Naive B cell (primary cell): ENCODE measurements around the gene MRGPRF. TPM values are rescaled to one million over a fixed set of nuclear protein-coding genes. Genes with fewer than 3 reads are reported as not detected.

Experiments
- ATAC-seq, 2 donors: fragments of 150-1000 bp; cut with Tn5 transposase; 2 replicates each; pipeline ENCODE4 v1.10.0; 2021; ENCODE audit warnings: low read depth in 2 of 2, mild to moderate bottlenecking in 2 of 2, moderate library complexity in 2 of 2
- DNase-seq: peaks from one replicate; pipeline ENCODE4 v3.0.0; 2022
- H3K27ac Mint-ChIP-seq, 6 donors: one replicate each; pipeline ENCODE4 v1.8.0; 2020 to 2022; ENCODE audit warnings: mild to moderate bottlenecking in 6 of 6, mixed read lengths in 6 of 6, moderate library complexity in 5 of 6, inconsistent platforms in 2 of 6
- H3K27me3 Mint-ChIP-seq, 3 donors: one replicate each; pipeline ENCODE4 v1.8.0; 2021 to 2022; ENCODE audit warnings: mixed read lengths in 3 of 3, mild to moderate bottlenecking in 1 of 3
- H3K36me3 Mint-ChIP-seq, 2 donors: one replicate each; pipeline ENCODE4 v1.8.0; 2020 to 2022; ENCODE audit warnings: mixed read lengths in 2 of 2, inconsistent platforms in 1 of 2, mild to moderate bottlenecking in 1 of 2
- H3K4me1 Mint-ChIP-seq, 3 donors: one replicate each; pipeline ENCODE4 v1.8.0; 2020 to 2022; ENCODE audit warnings: mixed read lengths in 3 of 3, inconsistent platforms in 1 of 3, mild to moderate bottlenecking in 1 of 3, moderate library complexity in 1 of 3
- H3K4me3 Mint-ChIP-seq, 8 donors: one replicate each; pipeline ENCODE4 v1.8.0; 2020 to 2022; ENCODE audit warnings: mild to moderate bottlenecking in 8 of 8, mixed read lengths in 8 of 8, moderate library complexity in 8 of 8, inconsistent platforms in 2 of 8
- H3K9me3 Mint-ChIP-seq, 7 donors: one replicate each; pipeline ENCODE4 v1.8.0; 2020 to 2022; ENCODE audit warnings: mixed read lengths in 7 of 7, mild to moderate bottlenecking in 5 of 7, inconsistent platforms in 2 of 7, moderate library complexity in 1 of 7
- polyA plus RNA-seq, 6 donors: library from polyadenylated mRNA; unstranded; fragments of 300-500 nt; fragmentation: Illumina TruSeq; gene quantifications; one replicate each; pipeline ENCODE4 v1.2.3, GENCODE V29; 2021; ENCODE audit warnings: low read depth in 6 of 6

The MRGPRF gene
- polyA plus RNA-seq, 6 donors from 2014 or later = not detected

GRCh38 chr11:69009441-69010211 is 3.4 kb downstream of the MRGPRF start:
- Mint-ChIP-seq H3K9me3 (no peaks in the 10 kb centered on the region), H3K4me3 (no peak overlapping the region), H3K36me3 (no peaks in the 10 kb centered on the region), H3K27ac (no peak overlapping the region), H3K4me1 (peaks cover 0 to 4% (median 0%) of the 10 kb centered on the region in 3 donors), H3K27me3 (peaks cover 28 to 76% (median 52%) of the 10 kb centered on the region in 3 donors)
- ATAC-seq (no peak), DNase-seq (no peak)

DNA sequence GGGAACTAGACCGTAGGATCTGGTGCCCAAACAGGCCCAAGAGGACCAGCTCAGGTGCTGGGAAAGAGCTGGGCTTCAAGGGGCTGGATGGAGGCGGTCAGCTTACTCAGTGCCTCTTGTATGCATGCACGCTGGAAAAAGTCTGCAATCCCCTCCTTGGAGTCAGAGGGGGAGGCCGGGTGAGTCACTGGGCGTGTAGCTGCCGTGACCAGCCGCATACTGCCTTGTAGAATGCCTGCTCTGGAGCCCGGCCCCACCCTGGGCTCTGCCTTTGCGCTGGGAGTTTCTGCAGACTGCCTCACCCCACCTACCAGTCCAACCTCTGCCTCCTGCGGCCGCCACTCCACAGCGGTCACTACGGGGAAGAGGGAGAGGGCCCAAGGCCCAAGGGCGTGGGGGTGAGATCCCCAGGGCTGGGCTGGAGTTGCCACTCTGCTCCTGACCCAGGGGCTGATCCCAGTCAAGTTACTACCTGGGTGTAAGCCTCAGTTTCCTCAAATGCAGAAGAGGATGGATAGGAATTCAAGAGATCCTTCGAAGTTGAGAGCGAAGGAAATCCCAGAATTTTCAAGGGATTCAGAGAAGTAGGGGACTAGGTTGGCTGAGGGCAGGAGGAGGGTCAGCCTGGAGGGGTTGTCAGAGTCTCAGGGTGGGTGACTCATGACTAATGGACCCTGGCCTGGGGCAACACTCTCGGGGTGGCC is 4.2 kb downstream of the MRGPRF start:
- no peak overlapping the region for H3K4me3 Mint-ChIP-seq
- H3K27ac Mint-ChIP-seq = no peak overlapping the region
- H3K9me3 Mint-ChIP-seq = no peaks in the 10 kb centered on the region
- ATAC-seq (no peak), DNase-seq (no peak)
- no peaks in the 10 kb centered on the region for H3K36me3 Mint-ChIP-seq
- H3K4me1 Mint-ChIP-seq = peaks cover 0 to 4% (median 0%) of the 10 kb centered on the region in 3 donors
- peaks cover 28 to 71% (median 55%) of the 10 kb centered on the region in 3 donors for H3K27me3 Mint-ChIP-seq

DNA sequence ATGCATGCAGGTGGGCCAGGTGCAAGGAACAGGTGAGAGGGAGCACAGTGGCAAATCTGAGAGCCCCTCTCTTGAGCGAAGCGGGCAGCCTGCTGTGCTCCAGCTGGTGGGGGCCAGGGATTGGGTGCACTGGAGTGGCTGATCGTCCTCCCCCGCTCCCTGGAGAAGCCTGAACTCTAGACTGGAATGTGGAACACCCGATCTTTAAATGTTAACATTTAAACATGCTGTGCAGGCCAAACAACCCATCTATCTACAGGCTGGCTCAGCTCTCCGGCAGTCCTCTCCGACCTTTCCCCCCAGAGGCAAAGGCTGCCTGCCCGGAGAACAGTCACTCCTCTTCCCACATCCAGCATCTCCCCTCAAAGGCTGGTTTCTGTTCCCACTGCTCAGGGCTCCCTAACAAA is 5.1 kb downstream of the MRGPRF start:
- DNase-seq (no peak), ATAC-seq (no peak)
- Mint-ChIP-seq H3K9me3 (no peaks in the 10 kb centered on the region), H3K4me1 (peaks cover 0 to 4% (median 0%) of the 10 kb centered on the region in 3 donors), H3K27me3 (peaks cover 28 to 72% (median 64%) of the 10 kb centered on the region in 3 donors), H3K4me3 (no peak overlapping the region), H3K27ac (no peak overlapping the region), H3K36me3 (no peaks in the 10 kb centered on the region)

- DNase-seq (no peak), ATAC-seq (no peak)
- H3K27ac Mint-ChIP-seq = no peak overlapping the region
- H3K4me3 Mint-ChIP-seq = no peak overlapping the region
- H3K36me3 Mint-ChIP-seq = no peaks in the 10 kb centered on the region
- peaks cover 25 to 72% (median 58%) of the 10 kb centered on the region in 3 donors for H3K27me3 Mint-ChIP-seq
- H3K9me3 Mint-ChIP-seq = no peaks in the 10 kb centered on the region
- H3K4me1 Mint-ChIP-seq = peaks cover 0 to 4% (median 0%) of the 10 kb centered on the region in 3 donors
Observed at GRCh38 chr11:69006816-69007215, 6.2 kb downstream of the MRGPRF start.

DNA sequence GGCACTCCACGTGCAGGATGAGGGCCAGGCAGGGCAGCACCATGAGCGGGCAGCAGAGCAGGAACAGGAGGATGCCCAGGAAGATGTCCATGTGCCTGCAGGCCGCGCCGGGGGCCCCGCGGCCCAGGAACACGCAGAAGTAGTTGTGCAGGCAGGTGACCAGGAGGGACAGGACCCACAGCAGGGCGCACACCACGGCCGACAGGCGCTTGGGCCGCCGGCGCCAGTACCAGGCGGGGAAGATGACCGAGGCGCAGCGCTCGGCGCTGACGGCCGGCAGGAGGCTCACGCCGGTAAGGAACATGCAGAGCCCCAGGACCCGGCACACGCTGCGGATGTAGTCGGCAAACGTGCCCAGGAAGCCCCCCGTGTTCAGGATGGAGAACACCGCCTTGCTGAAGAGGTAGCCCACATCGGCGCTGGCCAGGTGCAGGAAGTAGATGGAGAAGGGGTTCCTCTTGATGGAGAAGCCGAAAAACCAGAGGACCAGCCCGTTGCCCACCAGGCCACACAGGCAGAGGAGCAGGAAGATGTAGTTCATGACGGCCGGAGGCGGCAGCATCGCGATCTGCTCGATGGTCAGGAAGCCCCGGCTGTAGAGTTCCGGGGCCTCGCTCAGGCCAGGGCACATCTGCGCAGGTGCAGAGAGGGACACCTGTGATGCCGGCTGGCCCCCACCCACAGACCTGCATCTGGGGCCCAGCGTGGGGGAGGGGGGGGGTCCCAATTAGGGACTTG is 7.2 kb downstream of the MRGPRF start:
- Mint-ChIP-seq H3K9me3 (no peaks in the 10 kb centered on the region), H3K27me3 (peaks cover 20 to 66% (median 51%) of the 10 kb centered on the region in 3 donors), H3K4me3 (peak overlapping the region in 2 of 8 donors; percentile 15 to 78), H3K4me1 (no peaks in the 10 kb centered on the region), H3K36me3 (no peaks in the 10 kb centered on the region), H3K27ac (no peak overlapping the region)
- ATAC-seq = no peak
- no peak for DNase-seq

GRCh38 chr11:69005183-69005630 is 7.8 kb downstream of the MRGPRF start:
- no peaks in the 10 kb centered on the region for H3K9me3 Mint-ChIP-seq
- no peak for ATAC-seq
- H3K4me3 Mint-ChIP-seq = no peak overlapping the region

GRCh38 chr11:69004411-69005182 is 8.4 kb downstream of the MRGPRF start:
- H3K36me3 Mint-ChIP-seq = no peaks in the 10 kb centered on the region
- peaks cover 20 to 63% (median 43%) of the 10 kb centered on the region in 3 donors for H3K27me3 Mint-ChIP-seq
- H3K4me1 Mint-ChIP-seq = no peaks in the 10 kb centered on the region
- H3K9me3 Mint-ChIP-seq = no peaks in the 10 kb centered on the region
- ATAC-seq (no peak), DNase-seq (no peak)
- no peak overlapping the region for H3K4me3 Mint-ChIP-seq
- H3K27ac Mint-ChIP-seq = no peak overlapping the region

More at GRCh38 chr11:69005183-69005630, 7.8 kb downstream of the MRGPRF start:
- no peaks in the 10 kb centered on the region for H3K36me3 Mint-ChIP-seq
- peak overlapping the region in 1 of 6 donors; percentile 14 for H3K27ac Mint-ChIP-seq
- H3K4me1 Mint-ChIP-seq = no peaks in the 10 kb centered on the region
- no peak for DNase-seq
- peaks cover 20 to 63% (median 48%) of the 10 kb centered on the region in 3 donors for H3K27me3 Mint-ChIP-seq

GRCh38 chr11:69003866-69004367 is 9.1 kb downstream of the MRGPRF start:
- ATAC-seq = no peak
- Mint-ChIP-seq H3K27me3 (peaks cover 20 to 65% (median 43%) of the 10 kb centered on the region in 3 donors), H3K36me3 (no peaks in the 10 kb centered on the region), H3K4me3 (no peak overlapping the region), H3K27ac (peak overlapping the region in 1 of 6 donors; percentile 81), H3K9me3 (no peaks in the 10 kb centered on the region), H3K4me1 (no peaks in the 10 kb centered on the region)
- no peak for DNase-seq

DNA sequence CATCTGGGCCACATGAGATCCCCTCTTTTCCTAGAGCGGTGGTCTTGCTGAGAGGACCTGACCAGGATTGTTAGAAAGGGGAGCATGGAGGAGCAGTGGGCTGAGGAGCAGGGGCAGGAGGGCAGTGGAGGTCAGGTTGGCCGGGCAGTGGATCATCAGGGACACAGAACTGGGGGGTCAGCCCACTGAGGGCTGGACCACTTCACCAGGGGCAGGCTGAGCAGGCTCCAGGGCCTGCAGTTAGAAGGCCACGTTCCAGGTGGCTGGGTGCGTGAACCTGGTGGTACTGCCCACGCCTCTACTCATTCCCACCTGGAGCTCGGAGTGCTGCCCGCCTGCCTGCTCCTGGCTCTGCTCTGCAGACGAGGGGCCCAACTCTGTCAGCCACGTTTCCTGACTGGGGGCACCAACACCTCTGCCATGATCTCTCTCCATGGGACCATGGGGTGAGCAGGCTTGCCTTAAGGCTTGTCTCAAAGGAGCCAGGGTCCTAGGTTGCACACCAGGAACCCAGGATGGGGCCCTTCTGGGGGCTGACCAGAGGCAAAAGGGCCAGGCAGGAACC is 9.7 kb downstream of the MRGPRF start:
- ATAC-seq (no peak), DNase-seq (no peak)
- H3K4me1 Mint-ChIP-seq = no peaks in the 10 kb centered on the region
- no peaks in the 10 kb centered on the region for H3K9me3 Mint-ChIP-seq
- H3K4me3 Mint-ChIP-seq = no peak overlapping the region
- H3K36me3 Mint-ChIP-seq = no peaks in the 10 kb centered on the region
- H3K27me3 Mint-ChIP-seq = peaks cover 20 to 65% (median 43%) of the 10 kb centered on the region in 3 donors
- H3K27ac Mint-ChIP-seq = no peak overlapping the region

GRCh38 chr11:69002570-69003231 is 10.3 kb downstream of the MRGPRF start:
- Mint-ChIP-seq H3K4me1 (no peaks in the 10 kb centered on the region), H3K27ac (no peak overlapping the region), H3K27me3 (peaks cover 22 to 63% (median 43%) of the 10 kb centered on the region in 3 donors), H3K9me3 (no peaks in the 10 kb centered on the region), H3K36me3 (no peaks in the 10 kb centered on the region), H3K4me3 (no peak overlapping the region)
- ATAC-seq (no peak), DNase-seq (no peak)

DNA sequence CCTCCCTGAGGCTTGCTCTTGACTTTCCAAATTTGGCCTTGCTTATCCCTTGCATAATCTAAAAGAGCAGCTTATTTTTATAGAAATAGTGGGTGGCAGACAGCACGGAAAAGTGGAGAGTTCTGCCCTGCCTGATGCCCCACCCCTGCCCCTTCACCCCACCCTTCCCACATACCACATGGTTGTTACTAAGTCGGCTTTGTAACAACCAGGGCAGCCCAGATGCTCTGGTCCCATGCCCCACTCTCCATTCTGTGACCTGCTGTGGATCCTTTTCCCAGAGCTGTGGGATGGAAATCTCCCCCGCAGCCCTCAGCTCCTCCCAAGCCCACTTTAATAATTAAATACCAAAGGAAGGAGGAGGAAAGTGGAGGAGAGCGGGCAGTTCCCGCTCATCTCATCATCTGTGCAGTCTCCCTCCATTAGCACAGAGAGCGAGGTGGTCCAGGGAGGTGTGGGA is 10.9 kb downstream of the MRGPRF start:
- H3K36me3 Mint-ChIP-seq = no peaks in the 10 kb centered on the region
- no peak overlapping the region for H3K4me3 Mint-ChIP-seq
- no peaks in the 10 kb centered on the region for H3K4me1 Mint-ChIP-seq
- DNase-seq = no peak
- H3K27ac Mint-ChIP-seq = peak overlapping the region in 1 of 6 donors; percentile 78
- no peaks in the 10 kb centered on the region for H3K9me3 Mint-ChIP-seq
- H3K27me3 Mint-ChIP-seq = peaks cover 20 to 63% (median 48%) of the 10 kb centered on the region in 3 donors
- no peak for ATAC-seq
